WTC11 (cell line): ENCODE results near the gene PHKA2. TPM values are rescaled to one million over a fixed set of nuclear protein-coding genes. Genes with fewer than 3 reads are reported as not detected.

ENCODE experiments used
- ATAC-seq: fragments of 200-7000 bp; cut with Tn5 transposase; 2 replicates; pipeline ENCODE4 v1.10.0; 2021; ENCODE audit warnings: mild to moderate bottlenecking, moderate library complexity
- CTCF ChIA-PET: fragments of 300-600 bp; sonication (Branson Sonifier 250); formaldehyde crosslinking; loops from one replicate; lab custom pipeline; 2021; ENCODE audit warnings: antibody characterized with exemption; lab: Charles Lee
- POLR2A ChIA-PET: fragments of 350-600 bp; sonication (Branson Sonifier 250); formaldehyde crosslinking; loops from one replicate; lab custom pipeline; 2021; ENCODE audit warnings: antibody characterized with exemption; lab: Charles Lee
- DNase-seq: peaks from one replicate; pipeline ENCODE4 v3.0.0; 2021; ENCODE audit warnings: low spot score
- H3K27ac Mint-ChIP-seq: 2 replicates; pipeline ENCODE4 v1.8.0; 2021; ENCODE audit warnings: mixed read lengths
- H3K27me3 Mint-ChIP-seq: 2 replicates; pipeline ENCODE4 v1.8.0; 2021; ENCODE audit warnings: low read depth, mild to moderate bottlenecking, moderate library complexity, mixed read lengths
- H3K36me3 Mint-ChIP-seq: 2 replicates; pipeline ENCODE4 v1.8.0; 2021; ENCODE audit warnings: mixed read lengths
- H3K4me1 Mint-ChIP-seq: 2 replicates; pipeline ENCODE4 v1.8.0; 2022; ENCODE audit warnings: mixed read lengths
- H3K4me3 Mint-ChIP-seq: 2 replicates; pipeline ENCODE4 v1.8.0; 2021; ENCODE audit warnings: mild to moderate bottlenecking, moderate library complexity, mixed read lengths
- H3K9me3 Mint-ChIP-seq: 2 replicates; pipeline ENCODE4 v1.8.0; 2021; ENCODE audit warnings: mixed read lengths
- AR ChIP-seq: fragments of 250-450 bp; sonication (Bioruptor Pico); IDR thresholded peaks from 2 replicates; pipeline ENCODE4 v1.9.0; 2021; ENCODE audit warnings: mild to moderate bottlenecking
- GTF2I ChIP-seq: fragments of 250-450 bp; sonication (Bioruptor Pico); conservative IDR thresholded peaks from 2 replicates; pipeline ENCODE4 v1.4.0; 2021; ENCODE audit warnings: mild to moderate bottlenecking
- HMGA2 ChIP-seq: fragments of 250-450 bp; sonication (Bioruptor Pico); IDR thresholded peaks from 2 replicates; pipeline ENCODE4 v1.4.0; 2021; ENCODE audit warnings: mild to moderate bottlenecking, moderate library complexity
- MYBL2 ChIP-seq: sonication (generic); formaldehyde crosslinking; IDR thresholded peaks from 2 replicates; pipeline ENCODE4 v1.8.1; 2023; ENCODE audit warnings: mild to moderate bottlenecking, moderate library complexity, missing genetic modification reagents
- PRRX2 ChIP-seq: fragments of 250-450 bp; sonication (Bioruptor Pico); IDR thresholded peaks from 2 replicates; pipeline ENCODE4 v1.8.0; 2021; ENCODE audit warnings: mild to moderate bottlenecking
- ZNF219 ChIP-seq: sonication (generic); formaldehyde crosslinking; IDR thresholded peaks from 2 replicates; pipeline ENCODE4 v1.8.0; 2023; ENCODE audit warnings: missing genetic modification reagents, mild to moderate bottlenecking, borderline replicate concordance
- ZNF416 ChIP-seq: fragments of 250-450 bp; sonication (Bioruptor Pico); IDR thresholded peaks from 2 replicates; pipeline ENCODE4 v1.9.0; 2021; ENCODE audit warnings: mild to moderate bottlenecking, inconsistent platforms
- ZNF671 ChIP-seq: fragments of 250-450 bp; sonication (Bioruptor Pico); IDR thresholded peaks from 2 replicates; pipeline ENCODE4 v1.8.0; 2021; ENCODE audit warnings: mild to moderate bottlenecking
- total RNA-seq: library from RNA; stranded (reverse); gene quantifications from 3 replicates; pipeline ENCODE4 v1.2.3, GENCODE V29; 2021
- TF ChIP-seq, protein P1 (sequence below): sonication (generic); formaldehyde crosslinking; IDR thresholded peaks from 2 replicates; pipeline ENCODE4 v1.8.1; 2022; ENCODE audit warnings: low read depth, mild to moderate bottlenecking, moderate library complexity, missing genetic modification reagents, borderline replicate concordance
- TF ChIP-seq, protein P2 (sequence below): sonication (generic); formaldehyde crosslinking; conservative IDR thresholded peaks from 2 replicates; pipeline ENCODE4 v1.8.1; 2022; ENCODE audit warnings: mild to moderate bottlenecking, missing genetic modification reagents
- TF ChIP-seq, protein P3 (sequence below): sonication (generic); formaldehyde crosslinking; IDR thresholded peaks from 2 replicates; pipeline ENCODE4 v1.8.1; 2023; ENCODE audit warnings: mild to moderate bottlenecking, missing genetic modification reagents, moderate library complexity
- TF ChIP-seq, protein P4 (sequence below): sonication (generic); formaldehyde crosslinking; IDR thresholded peaks from 2 replicates; pipeline ENCODE4 v1.8.1; 2023; ENCODE audit warnings: mild to moderate bottlenecking, missing genetic modification reagents
- TF ChIP-seq, protein P5 (sequence below): fragments of 250-450 bp; sonication (Bioruptor Pico); IDR thresholded peaks from 2 replicates; pipeline ENCODE4 v1.9.0; 2021; ENCODE audit warnings: mild to moderate bottlenecking, borderline replicate concordance
- TF ChIP-seq, protein P6 (sequence below): sonication (generic); formaldehyde crosslinking; IDR thresholded peaks from 2 replicates; pipeline ENCODE4 v1.8.1; 2022; ENCODE audit warnings: low read depth, missing genetic modification reagents, borderline replicate concordance
- TF ChIP-seq, protein P7 (sequence below): fragments of 250-450 bp; sonication (Bioruptor Pico); conservative IDR thresholded peaks from 2 replicates; pipeline ENCODE4 v1.9.0; 2021; ENCODE audit warnings: mild to moderate bottlenecking

The PHKA2 gene
- total RNA-seq, 1 experiment from 2014 or later = 23.8 TPM

GRCh38 chrX:18898492-18898891 is 85.4 kb downstream of the PHKA2 start:
- Mint-ChIP-seq H3K4me1 (peaks cover 6% of the 10 kb centered on the region), H3K9me3 (no peaks in the 10 kb centered on the region), H3K36me3 (peaks cover 3% of the 10 kb centered on the region; the same call in 1 of the 2 replicates), H3K27me3 (no peaks in the 10 kb centered on the region), H3K4me3 (no peak overlapping the region), H3K27ac (no peak overlapping the region)
- no peak for ATAC-seq
- ChIA-PET CTCF (interaction anchor here (1.6 kb wide), 1 partner anchor 223 kb away, joined by 5 read pairs; no protein-coding TSS in a partner anchor), POLR2A (no interaction called here)
- TF ChIP-seq MYBL2 = no peak
- TF ChIP-seq ZNF671 (CRISPR knock-in tag) = no peak
- TF ChIP-seq, protein P1, sequence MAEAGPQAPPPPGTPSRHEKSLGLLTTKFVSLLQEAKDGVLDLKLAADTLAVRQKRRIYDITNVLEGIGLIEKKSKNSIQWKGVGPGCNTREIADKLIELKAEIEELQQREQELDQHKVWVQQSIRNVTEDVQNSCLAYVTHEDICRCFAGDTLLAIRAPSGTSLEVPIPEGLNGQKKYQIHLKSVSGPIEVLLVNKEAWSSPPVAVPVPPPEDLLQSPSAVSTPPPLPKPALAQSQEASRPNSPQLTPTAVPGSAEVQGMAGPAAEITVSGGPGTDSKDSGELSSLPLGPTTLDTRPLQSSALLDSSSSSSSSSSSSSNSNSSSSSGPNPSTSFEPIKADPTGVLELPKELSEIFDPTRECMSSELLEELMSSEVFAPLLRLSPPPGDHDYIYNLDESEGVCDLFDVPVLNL (CRISPR knock-in tag) = no peak
- no peak for TF ChIP-seq ZNF416 (CRISPR knock-in tag)
- TF ChIP-seq ZNF219 = no peak
- no peak for TF ChIP-seq GTF2I
- TF ChIP-seq, protein P2, sequence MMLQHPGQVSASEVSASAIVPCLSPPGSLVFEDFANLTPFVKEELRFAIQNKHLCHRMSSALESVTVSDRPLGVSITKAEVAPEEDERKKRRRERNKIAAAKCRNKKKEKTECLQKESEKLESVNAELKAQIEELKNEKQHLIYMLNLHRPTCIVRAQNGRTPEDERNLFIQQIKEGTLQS = no peak
- TF ChIP-seq, protein P3, sequence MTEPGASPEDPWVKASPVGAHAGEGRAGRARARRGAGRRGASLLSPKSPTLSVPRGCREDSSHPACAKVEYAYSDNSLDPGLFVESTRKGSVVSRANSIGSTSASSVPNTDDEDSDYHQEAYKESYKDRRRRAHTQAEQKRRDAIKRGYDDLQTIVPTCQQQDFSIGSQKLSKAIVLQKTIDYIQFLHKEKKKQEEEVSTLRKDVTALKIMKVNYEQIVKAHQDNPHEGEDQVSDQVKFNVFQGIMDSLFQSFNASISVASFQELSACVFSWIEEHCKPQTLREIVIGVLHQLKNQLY = no peak
- no peak for TF ChIP-seq AR (CRISPR knock-in tag)
- TF ChIP-seq PRRX2 (CRISPR knock-in tag) = no peak
- TF ChIP-seq, protein P4, sequence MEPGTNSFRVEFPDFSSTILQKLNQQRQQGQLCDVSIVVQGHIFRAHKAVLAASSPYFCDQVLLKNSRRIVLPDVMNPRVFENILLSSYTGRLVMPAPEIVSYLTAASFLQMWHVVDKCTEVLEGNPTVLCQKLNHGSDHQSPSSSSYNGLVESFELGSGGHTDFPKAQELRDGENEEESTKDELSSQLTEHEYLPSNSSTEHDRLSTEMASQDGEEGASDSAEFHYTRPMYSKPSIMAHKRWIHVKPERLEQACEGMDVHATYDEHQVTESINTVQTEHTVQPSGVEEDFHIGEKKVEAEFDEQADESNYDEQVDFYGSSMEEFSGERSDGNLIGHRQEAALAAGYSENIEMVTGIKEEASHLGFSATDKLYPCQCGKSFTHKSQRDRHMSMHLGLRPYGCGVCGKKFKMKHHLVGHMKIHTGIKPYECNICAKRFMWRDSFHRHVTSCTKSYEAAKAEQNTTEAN (CRISPR knock-in tag) = no peak
- TF ChIP-seq, protein P5, sequence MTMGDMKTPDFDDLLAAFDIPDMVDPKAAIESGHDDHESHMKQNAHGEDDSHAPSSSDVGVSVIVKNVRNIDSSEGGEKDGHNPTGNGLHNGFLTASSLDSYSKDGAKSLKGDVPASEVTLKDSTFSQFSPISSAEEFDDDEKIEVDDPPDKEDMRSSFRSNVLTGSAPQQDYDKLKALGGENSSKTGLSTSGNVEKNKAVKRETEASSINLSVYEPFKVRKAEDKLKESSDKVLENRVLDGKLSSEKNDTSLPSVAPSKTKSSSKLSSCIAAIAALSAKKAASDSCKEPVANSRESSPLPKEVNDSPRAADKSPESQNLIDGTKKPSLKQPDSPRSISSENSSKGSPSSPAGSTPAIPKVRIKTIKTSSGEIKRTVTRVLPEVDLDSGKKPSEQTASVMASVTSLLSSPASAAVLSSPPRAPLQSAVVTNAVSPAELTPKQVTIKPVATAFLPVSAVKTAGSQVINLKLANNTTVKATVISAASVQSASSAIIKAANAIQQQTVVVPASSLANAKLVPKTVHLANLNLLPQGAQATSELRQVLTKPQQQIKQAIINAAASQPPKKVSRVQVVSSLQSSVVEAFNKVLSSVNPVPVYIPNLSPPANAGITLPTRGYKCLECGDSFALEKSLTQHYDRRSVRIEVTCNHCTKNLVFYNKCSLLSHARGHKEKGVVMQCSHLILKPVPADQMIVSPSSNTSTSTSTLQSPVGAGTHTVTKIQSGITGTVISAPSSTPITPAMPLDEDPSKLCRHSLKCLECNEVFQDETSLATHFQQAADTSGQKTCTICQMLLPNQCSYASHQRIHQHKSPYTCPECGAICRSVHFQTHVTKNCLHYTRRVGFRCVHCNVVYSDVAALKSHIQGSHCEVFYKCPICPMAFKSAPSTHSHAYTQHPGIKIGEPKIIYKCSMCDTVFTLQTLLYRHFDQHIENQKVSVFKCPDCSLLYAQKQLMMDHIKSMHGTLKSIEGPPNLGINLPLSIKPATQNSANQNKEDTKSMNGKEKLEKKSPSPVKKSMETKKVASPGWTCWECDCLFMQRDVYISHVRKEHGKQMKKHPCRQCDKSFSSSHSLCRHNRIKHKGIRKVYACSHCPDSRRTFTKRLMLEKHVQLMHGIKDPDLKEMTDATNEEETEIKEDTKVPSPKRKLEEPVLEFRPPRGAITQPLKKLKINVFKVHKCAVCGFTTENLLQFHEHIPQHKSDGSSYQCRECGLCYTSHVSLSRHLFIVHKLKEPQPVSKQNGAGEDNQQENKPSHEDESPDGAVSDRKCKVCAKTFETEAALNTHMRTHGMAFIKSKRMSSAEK (CRISPR knock-in tag) = no peak
- TF ChIP-seq HMGA2 (CRISPR knock-in tag) = no peak
- TF ChIP-seq, protein P6, sequence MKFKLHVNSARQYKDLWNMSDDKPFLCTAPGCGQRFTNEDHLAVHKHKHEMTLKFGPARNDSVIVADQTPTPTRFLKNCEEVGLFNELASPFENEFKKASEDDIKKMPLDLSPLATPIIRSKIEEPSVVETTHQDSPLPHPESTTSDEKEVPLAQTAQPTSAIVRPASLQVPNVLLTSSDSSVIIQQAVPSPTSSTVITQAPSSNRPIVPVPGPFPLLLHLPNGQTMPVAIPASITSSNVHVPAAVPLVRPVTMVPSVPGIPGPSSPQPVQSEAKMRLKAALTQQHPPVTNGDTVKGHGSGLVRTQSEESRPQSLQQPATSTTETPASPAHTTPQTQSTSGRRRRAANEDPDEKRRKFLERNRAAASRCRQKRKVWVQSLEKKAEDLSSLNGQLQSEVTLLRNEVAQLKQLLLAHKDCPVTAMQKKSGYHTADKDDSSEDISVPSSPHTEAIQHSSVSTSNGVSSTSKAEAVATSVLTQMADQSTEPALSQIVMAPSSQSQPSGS (CRISPR knock-in tag) = no peak
- TF ChIP-seq, protein P7, sequence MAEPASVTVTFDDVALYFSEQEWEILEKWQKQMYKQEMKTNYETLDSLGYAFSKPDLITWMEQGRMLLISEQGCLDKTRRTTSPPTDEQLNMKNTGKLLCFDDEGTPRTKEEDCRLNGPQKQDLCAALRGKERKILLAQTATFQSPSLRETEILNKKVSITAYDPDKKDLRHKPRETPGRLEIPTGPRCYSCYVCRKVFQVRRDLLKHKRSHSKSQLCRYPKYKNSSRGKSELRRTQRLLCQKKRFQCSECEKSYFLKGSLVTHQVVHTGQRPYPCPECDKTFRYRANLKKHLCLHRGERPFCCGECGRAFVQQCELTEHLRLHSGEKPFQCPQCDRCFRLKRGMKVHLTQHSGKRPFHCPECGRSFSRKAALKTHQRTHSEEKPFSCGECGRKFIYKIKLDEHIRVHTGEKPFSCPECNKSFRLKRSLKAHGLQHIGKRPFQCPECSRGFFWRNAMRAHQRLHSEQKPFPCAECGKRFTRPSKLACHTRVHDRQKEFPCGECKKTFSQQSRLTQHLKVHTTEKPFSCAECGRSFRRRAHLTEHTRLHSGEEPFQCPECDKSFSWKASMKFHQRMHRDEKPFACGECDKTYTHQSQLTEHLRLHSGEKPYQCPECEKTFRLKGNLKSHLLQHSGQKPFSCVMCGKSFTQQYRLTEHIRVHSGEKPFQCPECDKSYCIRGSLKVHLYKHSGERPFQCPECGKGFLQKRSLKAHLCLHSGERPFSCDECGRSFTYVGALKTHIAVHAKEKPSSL = no peak
- DNase-seq = no peak
